ENCODE measurements around the gene CRB2. TPM values are rescaled to one million over a fixed set of nuclear protein-coding genes. Genes with fewer than 3 reads are reported as not detected.

The CRB2 gene
- total and polyA plus RNA-seq, 2 of the 13 experiments (the other 11 are each of a cell fraction or from before 2014, with no cell fraction given), result 0.01 to 0.29 TPM

DNA sequence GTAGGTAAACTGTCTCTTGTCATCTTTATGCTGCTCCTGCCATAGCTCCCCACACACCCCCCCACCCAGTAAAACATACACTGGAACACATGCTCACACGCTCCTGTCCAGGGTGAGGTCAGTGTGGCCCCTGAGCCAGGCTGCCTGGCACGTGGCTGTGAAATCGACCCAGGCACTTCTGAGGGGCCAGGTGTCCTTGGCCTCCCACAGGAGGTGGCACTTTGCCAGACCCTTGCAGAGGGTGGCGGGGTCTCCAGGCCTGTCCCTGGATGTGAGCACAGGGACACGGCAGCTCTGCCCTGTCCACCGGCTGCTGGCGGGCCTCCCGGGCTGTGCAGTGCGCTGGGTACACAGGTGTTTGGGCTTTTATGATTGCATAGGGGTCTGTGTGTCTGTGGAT is 10.0 kb upstream of the CRB2 start (continued):
- TF ChIP-seq, protein P1, sequence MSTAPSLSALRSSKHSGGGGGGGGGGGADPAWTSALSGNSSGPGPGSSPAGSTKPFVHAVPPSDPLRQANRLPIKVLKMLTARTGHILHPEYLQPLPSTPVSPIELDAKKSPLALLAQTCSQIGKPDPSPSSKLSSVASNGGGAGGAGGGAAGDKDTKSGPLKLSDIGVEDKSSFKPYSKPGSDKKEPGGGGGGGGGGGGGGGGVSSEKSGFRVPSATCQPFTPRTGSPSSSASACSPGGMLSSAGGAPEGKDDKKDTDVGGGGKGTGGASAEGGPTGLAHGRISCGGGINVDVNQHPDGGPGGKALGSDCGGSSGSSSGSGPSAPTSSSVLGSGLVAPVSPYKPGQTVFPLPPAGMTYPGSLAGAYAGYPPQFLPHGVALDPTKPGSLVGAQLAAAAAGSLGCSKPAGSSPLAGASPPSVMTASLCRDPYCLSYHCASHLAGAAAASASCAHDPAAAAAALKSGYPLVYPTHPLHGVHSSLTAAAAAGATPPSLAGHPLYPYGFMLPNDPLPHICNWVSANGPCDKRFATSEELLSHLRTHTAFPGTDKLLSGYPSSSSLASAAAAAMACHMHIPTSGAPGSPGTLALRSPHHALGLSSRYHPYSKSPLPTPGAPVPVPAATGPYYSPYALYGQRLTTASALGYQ (CRISPR knock-in tag; IDR thresholded peaks at IDR 0.05), result no peak
- TF ChIP-seq PLRG1 (conservative IDR thresholded peaks at IDR 0.05) (no peak), ARNT2 (CRISPR knock-in tag; IDR thresholded peaks at IDR 0.05; ENCODE audit: low read depth) (no peak), ZFP36L2 (CRISPR knock-in tag; IDR thresholded peaks at IDR 0.05) (no peak), HNRNPLL (IDR thresholded peaks at IDR 0.05; ENCODE audit: low read depth, low read length, poor library complexity, severe bottlenecking) (peak; percentile 28), XBP1 (CRISPR knock-in tag; IDR thresholded peaks at IDR 0.05) (no peak), ZNF800 (CRISPR knock-in tag; IDR thresholded peaks at IDR 0.05) (no peak), LBX2 (CRISPR knock-in tag; IDR thresholded peaks at IDR 0.05; ENCODE audit: borderline replicate concordance) (no peak), ZKSCAN8 (CRISPR knock-in tag; IDR thresholded peaks at IDR 0.05; ENCODE audit: borderline replicate concordance) (no peak), HHEX (CRISPR knock-in tag; IDR thresholded peaks at IDR 0.05) (peak; percentile 77), KLF12 (CRISPR knock-in tag; IDR thresholded peaks at IDR 0.05; ENCODE audit: borderline replicate concordance) (no peak), PHB2 (IDR thresholded peaks at IDR 0.05; ENCODE audit: partially characterized antibody) (no peak), GATAD2A (CRISPR knock-in tag; IDR thresholded peaks at IDR 0.05) (peak; percentile 76), FOXO1 (CRISPR knock-in tag; IDR thresholded peaks at IDR 0.05) (no peak), NR1H2 (CRISPR knock-in tag; IDR thresholded peaks at IDR 0.05; ENCODE audit: borderline replicate concordance, low read depth) (no peak), RAD51 (IDR thresholded peaks at IDR 0.05; ENCODE audit: borderline replicate concordance) (no peak)
- TF ChIP-seq, protein P2, sequence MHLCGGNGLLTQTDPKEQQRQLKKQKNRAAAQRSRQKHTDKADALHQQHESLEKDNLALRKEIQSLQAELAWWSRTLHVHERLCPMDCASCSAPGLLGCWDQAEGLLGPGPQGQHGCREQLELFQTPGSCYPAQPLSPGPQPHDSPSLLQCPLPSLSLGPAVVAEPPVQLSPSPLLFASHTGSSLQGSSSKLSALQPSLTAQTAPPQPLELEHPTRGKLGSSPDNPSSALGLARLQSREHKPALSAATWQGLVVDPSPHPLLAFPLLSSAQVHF (CRISPR knock-in tag; IDR thresholded peaks at IDR 0.05), result no peak
- TF ChIP-seq, protein P3, sequence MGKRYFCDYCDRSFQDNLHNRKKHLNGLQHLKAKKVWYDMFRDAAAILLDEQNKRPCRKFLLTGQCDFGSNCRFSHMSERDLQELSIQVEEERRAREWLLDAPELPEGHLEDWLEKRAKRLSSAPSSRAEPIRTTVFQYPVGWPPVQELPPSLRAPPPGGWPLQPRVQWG (CRISPR knock-in tag; IDR thresholded peaks at IDR 0.05; ENCODE audit: borderline replicate concordance, low read depth), result no peak
- TF ChIP-seq, protein P4, sequence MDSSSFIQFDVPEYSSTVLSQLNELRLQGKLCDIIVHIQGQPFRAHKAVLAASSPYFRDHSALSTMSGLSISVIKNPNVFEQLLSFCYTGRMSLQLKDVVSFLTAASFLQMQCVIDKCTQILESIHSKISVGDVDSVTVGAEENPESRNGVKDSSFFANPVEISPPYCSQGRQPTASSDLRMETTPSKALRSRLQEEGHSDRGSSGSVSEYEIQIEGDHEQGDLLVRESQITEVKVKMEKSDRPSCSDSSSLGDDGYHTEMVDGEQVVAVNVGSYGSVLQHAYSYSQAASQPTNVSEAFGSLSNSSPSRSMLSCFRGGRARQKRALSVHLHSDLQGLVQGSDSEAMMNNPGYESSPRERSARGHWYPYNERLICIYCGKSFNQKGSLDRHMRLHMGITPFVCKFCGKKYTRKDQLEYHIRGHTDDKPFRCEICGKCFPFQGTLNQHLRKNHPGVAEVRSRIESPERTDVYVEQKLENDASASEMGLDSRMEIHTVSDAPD (CRISPR knock-in tag; IDR thresholded peaks at IDR 0.05), result no peak
